Smooth muscle cell (in vitro differentiated cells): ENCODE data around the gene C1orf159. TPM values are rescaled to one million over a fixed set of nuclear protein-coding genes. Genes with fewer than 3 reads are reported as not detected.

ENCODE experiments used
- DNase-seq: peaks from one replicate; lab custom pipeline; 2025; ENCODE audit not compliant: unreplicated experiment; lab: John Stamatoyannopoulos, UW
- H2AFZ ChIP-seq: fragments of 200-600 bp; sonication (generic); 2 replicates; pipeline ENCODE4 v1.6.0; 2016; ENCODE audit warnings: antibody characterized with exemption, low read depth, mild to moderate bottlenecking
- H3F3A ChIP-seq: fragments of 200-600 bp; sonication (generic); 2 replicates; pipeline ENCODE4 v1.6.0; 2017; ENCODE audit warnings: antibody characterized with exemption, low read depth
- H3K27ac ChIP-seq: fragments of 200-600 bp; sonication (generic); 2 replicates; pipeline ENCODE4 v1.5.1; 2016; ENCODE audit warnings: low read depth, mild to moderate bottlenecking
- H3K27me3 ChIP-seq: fragments of 200-600 bp; sonication (generic); 2 replicates; pipeline ENCODE4 v1.6.1; 2016; ENCODE audit warnings: low read depth, mild to moderate bottlenecking
- H3K36me3 ChIP-seq: fragments of 200-600 bp; sonication (generic); 2 replicates; pipeline ENCODE4 v1.5.1; 2016; ENCODE audit warnings: low read depth
- H3K4me1 ChIP-seq: fragments of 200-600 bp; sonication (generic); 2 replicates; pipeline ENCODE4 v1.5.1; 2016; ENCODE audit warnings: low read depth
- H3K4me2 ChIP-seq: fragments of 200-600 bp; sonication (generic); 2 replicates; pipeline ENCODE4 v1.6.0; 2016; ENCODE audit warnings: mild to moderate bottlenecking
- H3K4me3 ChIP-seq: fragments of 200-600 bp; sonication (generic); 2 replicates; pipeline ENCODE4 v1.5.1; 2016; ENCODE audit warnings: mild to moderate bottlenecking
- H3K79me2 ChIP-seq: fragments of 200-600 bp; sonication (generic); 2 replicates; pipeline ENCODE4 v1.6.0; 2016; ENCODE audit warnings: low read depth, mild to moderate bottlenecking
- H3K9ac ChIP-seq: fragments of 200-600 bp; sonication (generic); 2 replicates; pipeline ENCODE4 v1.6.0; 2016; ENCODE audit warnings: low read depth
- H3K9me3 ChIP-seq: fragments of 200-600 bp; sonication (generic); replicated peaks from 2 replicates; pipeline ENCODE4 v1.5.1; 2016; ENCODE audit warnings: low read depth
- H4K20me1 ChIP-seq: fragments of 200-600 bp; sonication (generic); 2 replicates; pipeline ENCODE4 v1.6.0; 2016; ENCODE audit warnings: low read depth
- WGBS: methylation state at CpG from one replicate; pipeline ENCODE4 v1.1.7; 2016; ENCODE audit warnings: low lambda C conversion rate; 5-methylcytosine and 5-hydroxymethylcytosine counted together
- polyA plus RNA-seq: library from polyadenylated mRNA; unstranded; fragments of >200 nt; fragmentation: Nextera tagmentation; extraction: Ambion mirVana; gene quantifications from 2 replicates; pipeline ENCODE4 v1.2.1, GENCODE V29; 2016
- total RNA-seq: library from RNA; depleted of rRNA; stranded (reverse); fragments of >200 nt; gene quantifications from 2 replicates; pipeline ENCODE4 v1.2.3, GENCODE V29; 2014
- TF ChIP-seq, protein P1 (sequence below): fragments of 200-600 bp; sonication (generic); IDR thresholded peaks from 2 replicates; pipeline ENCODE4 v1.5.1; 2017; ENCODE audit warnings: borderline replicate concordance, mild to moderate bottlenecking, antibody characterized with exemption; ENCODE audit not compliant: insufficient read depth, poor library complexity, severe bottlenecking

Gene C1orf159
- total and polyA plus RNA-seq, 2 experiments from 2014 or later = 20.2 to 24.5 TPM

DNA sequence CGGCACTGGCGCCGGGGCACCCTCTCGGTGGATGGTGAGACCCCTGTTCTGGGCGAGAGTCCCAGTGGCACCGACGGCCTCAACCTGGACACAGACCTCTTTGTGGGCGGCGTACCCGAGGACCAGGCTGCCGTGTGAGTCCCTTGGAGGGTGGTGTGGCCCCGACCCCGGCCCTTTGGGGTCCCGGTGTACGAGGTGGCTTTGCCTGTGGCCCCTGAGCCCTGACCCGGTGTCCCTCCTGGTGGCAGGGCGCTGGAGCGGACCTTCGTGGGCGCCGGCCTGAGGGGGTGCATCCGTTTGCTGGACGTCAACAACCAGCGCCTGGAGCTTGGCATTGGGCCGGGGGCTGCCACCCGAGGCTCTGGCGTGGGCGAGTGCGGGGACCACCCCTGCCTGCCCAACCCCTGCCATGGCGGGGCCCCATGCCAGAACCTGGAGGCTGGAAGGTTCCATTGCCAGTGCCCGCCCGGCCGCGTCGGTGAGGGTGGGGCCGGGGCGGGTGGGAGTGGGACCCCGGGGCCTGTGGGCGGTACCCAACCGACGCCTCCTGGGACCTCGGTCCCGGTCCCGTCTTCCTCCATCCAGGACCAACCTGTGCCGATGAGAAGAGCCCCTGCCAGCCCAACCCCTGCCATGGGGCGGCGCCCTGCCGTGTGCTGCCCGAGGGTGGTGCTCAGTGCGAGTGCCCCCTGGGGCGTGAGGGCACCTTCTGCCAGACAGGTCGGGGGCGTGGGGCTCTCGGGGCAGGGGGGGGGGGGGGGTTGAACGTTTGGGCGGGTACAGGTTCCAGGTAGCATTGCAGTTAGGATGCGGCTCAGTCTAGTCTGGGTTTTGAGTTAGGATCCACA, 66.3 kb downstream of the C1orf159 start:
- no peaks in the 10 kb centered on the region for H3K36me3 ChIP-seq
- H3K27me3 ChIP-seq = no peaks in the 10 kb centered on the region
- H3K4me2 ChIP-seq = no peak overlapping the region
- H3F3A ChIP-seq = no peaks in the 10 kb centered on the region
- H3K27ac ChIP-seq = no peak overlapping the region
- WGBS = 98% methylated on average over 35 of the region's 57 CpGs
- TF ChIP-seq, protein P1, sequence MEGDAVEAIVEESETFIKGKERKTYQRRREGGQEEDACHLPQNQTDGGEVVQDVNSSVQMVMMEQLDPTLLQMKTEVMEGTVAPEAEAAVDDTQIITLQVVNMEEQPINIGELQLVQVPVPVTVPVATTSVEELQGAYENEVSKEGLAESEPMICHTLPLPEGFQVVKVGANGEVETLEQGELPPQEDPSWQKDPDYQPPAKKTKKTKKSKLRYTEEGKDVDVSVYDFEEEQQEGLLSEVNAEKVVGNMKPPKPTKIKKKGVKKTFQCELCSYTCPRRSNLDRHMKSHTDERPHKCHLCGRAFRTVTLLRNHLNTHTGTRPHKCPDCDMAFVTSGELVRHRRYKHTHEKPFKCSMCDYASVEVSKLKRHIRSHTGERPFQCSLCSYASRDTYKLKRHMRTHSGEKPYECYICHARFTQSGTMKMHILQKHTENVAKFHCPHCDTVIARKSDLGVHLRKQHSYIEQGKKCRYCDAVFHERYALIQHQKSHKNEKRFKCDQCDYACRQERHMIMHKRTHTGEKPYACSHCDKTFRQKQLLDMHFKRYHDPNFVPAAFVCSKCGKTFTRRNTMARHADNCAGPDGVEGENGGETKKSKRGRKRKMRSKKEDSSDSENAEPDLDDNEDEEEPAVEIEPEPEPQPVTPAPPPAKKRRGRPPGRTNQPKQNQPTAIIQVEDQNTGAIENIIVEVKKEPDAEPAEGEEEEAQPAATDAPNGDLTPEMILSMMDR = no peak
- H3K9ac ChIP-seq = no peak overlapping the region
- H3K4me1 ChIP-seq = no peaks in the 10 kb centered on the region
- H4K20me1 ChIP-seq = no peaks in the 10 kb centered on the region
- no peak for DNase-seq
- H2AFZ ChIP-seq = no peak overlapping the region
- no peaks in the 10 kb centered on the region for H3K9me3 ChIP-seq
- H3K4me3 ChIP-seq = no peak overlapping the region
- H3K79me2 ChIP-seq = no peaks in the 10 kb centered on the region

DNA sequence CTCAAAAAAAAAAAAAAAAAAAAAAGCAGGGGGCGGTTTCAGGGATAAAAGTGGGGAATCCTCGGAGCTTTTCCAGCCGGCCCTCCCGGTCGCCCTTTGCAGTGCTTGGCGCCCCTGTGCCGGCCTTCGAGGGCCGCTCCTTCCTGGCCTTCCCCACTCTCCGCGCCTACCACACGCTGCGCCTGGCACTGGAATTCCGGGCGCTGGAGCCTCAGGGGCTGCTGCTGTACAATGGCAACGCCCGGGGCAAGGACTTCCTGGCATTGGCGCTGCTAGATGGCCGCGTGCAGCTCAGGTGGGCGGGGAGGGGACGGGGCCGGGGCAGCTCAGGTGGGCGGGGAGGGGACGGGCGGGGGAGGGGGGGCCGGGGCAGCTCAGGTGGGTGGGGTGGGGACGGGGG, 67.1 kb downstream of the C1orf159 start:
- Histone ChIP-seq H3K4me3 (no peak overlapping the region), H3K27ac (no peak overlapping the region), H3K9me3 (no peaks in the 10 kb centered on the region), H4K20me1 (no peaks in the 10 kb centered on the region), H3K9ac (no peak overlapping the region), H3K79me2 (no peaks in the 10 kb centered on the region), H2AFZ (no peak overlapping the region), H3K4me1 (no peaks in the 10 kb centered on the region), H3K36me3 (no peaks in the 10 kb centered on the region), H3K27me3 (no peaks in the 10 kb centered on the region), H3F3A (no peaks in the 10 kb centered on the region), H3K4me2 (no peak overlapping the region)
- no peak for DNase-seq
- TF ChIP-seq, protein P1 = no peak
- whole genome bisulfite sequencing = 95% methylated on average over 23 of the region's 28 CpGs

DNA sequence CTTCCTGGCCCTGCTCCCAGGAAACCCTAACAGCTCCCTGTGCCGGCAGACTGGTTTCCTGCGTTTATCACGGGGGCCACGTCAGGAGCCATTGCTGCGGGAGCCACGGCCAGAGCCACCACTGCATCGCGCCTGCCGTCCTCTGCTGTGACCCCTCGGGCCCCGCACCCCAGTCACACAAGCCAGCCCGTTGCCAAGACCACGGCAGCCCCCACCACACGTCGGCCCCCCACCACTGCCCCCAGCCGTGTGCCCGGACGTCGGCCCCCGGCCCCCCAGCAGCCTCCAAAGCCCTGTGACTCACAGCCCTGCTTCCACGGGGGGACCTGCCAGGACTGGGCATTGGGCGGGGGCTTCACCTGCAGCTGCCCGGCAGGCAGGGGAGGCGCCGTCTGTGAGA, 67.9 kb downstream of the C1orf159 start:
- Histone ChIP-seq H3K4me3 (no peak overlapping the region), H3K9ac (no peak overlapping the region), H3K79me2 (no peaks in the 10 kb centered on the region), H4K20me1 (peaks cover 2% of the 10 kb centered on the region), H3K27me3 (no peaks in the 10 kb centered on the region), H3K4me1 (no peaks in the 10 kb centered on the region), H2AFZ (no peak overlapping the region), H3K27ac (no peak overlapping the region), H3K9me3 (no peaks in the 10 kb centered on the region), H3K4me2 (no peak overlapping the region), H3K36me3 (no peaks in the 10 kb centered on the region), H3F3A (no peaks in the 10 kb centered on the region)
- TF ChIP-seq, protein P1 = no peak
- WGBS = 90% methylated on average over 2 of the region's 25 CpGs
- DNase-seq = no peak

DNA sequence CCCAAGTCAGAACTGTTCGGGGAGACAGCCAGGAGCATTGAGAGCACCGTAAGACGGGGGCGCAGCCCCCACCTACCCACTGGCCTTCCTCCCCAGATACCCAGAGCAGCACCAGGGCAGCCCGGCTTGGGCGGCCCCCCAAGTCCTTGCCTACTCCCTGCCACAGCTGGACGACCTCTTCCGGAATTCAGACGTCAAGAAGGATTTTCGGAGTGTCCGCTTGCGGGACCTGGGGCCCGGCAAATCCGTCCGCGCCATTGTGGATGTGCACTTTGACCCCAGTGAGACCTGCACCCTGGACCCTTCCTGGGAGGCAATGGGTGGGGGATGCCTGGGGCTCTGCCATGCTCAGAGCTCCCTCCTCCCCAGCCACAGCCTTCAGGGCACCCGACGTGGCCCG, 68.5 kb downstream of the C1orf159 start:
- TF ChIP-seq, protein P1 = no peak
- Histone ChIP-seq H3K27ac (no peak overlapping the region), H3F3A (no peaks in the 10 kb centered on the region), H3K79me2 (no peaks in the 10 kb centered on the region), H4K20me1 (peaks cover 8% of the 10 kb centered on the region), H3K4me1 (no peaks in the 10 kb centered on the region), H3K9me3 (no peaks in the 10 kb centered on the region), H2AFZ (no peak overlapping the region), H3K36me3 (no peaks in the 10 kb centered on the region), H3K27me3 (no peaks in the 10 kb centered on the region), H3K4me3 (no peak overlapping the region), H3K4me2 (no peak overlapping the region), H3K9ac (no peak overlapping the region)
- 97% methylated on average over 19 of the region's 19 CpGs for WGBS
- DNase-seq = no peak
